ENCODE data around the gene PFKP.
A peak's percentile ranks its signal among the peaks of the same experiment; 100 is the strongest.

The PFKP gene

DNA sequence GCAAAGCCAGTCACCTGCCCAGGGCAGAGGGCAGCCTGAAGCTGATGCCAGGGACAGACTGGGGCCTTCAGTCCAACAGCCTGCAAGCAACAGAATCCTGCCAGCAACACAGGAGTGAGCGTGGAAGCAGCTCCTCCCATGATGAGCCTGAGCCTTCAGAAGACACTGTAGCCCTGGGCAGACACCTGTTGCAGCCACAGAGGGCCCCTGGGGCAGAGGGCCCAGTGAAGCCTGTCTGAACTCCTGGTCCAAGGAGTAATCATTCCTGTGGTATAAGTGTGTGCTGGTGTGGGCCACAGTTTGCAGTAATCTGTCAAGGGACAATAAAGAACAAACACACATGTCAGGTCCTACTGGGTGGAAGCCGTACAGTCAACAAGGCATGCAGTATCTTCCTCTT lies 2.9 kb upstream of the PFKP start:
- DNase-seq, result no peak
- no peaks in the 10 kb centered on the region for H3K36me3 ChIP-seq (replicated peaks)
- TF ChIP-seq, protein P1, sequence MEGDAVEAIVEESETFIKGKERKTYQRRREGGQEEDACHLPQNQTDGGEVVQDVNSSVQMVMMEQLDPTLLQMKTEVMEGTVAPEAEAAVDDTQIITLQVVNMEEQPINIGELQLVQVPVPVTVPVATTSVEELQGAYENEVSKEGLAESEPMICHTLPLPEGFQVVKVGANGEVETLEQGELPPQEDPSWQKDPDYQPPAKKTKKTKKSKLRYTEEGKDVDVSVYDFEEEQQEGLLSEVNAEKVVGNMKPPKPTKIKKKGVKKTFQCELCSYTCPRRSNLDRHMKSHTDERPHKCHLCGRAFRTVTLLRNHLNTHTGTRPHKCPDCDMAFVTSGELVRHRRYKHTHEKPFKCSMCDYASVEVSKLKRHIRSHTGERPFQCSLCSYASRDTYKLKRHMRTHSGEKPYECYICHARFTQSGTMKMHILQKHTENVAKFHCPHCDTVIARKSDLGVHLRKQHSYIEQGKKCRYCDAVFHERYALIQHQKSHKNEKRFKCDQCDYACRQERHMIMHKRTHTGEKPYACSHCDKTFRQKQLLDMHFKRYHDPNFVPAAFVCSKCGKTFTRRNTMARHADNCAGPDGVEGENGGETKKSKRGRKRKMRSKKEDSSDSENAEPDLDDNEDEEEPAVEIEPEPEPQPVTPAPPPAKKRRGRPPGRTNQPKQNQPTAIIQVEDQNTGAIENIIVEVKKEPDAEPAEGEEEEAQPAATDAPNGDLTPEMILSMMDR (IDR thresholded peaks at IDR 0.05; ENCODE audit: low read depth, low read length, missing control alignments), result no peak
- no peak overlapping the region for H3K4me3 ChIP-seq (ENCODE audit: low read depth, low read length)
- in situ Hi-C loops (cut with HindIII; ENCODE audit: low pct_ligation_motif_present, low sequenced_read_pairs), result no loop called here
- no peak overlapping the region for H3K27ac ChIP-seq
- no peaks in the 10 kb centered on the region for H3K27me3 ChIP-seq (replicated peaks)

DNA sequence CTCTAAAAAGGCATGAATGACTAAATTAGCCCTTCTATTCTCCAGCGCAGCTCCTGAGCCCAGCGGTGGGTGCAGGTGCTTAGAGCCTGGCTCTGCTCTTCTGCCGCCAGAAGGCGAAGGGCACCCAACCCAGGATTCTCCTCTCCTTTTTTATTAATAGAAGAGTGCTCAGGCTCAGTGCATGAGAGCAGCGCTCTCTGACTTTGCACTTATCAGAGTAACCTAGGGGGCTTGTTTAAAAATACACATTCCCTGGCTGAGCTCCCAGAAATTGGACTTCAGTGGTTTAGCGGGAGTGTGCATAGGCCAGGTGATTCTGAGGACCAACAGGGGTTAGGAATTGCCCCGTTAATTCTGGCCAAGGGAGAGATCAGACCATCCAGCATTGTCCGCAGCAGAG lies 1.7 kb upstream of the PFKP start:
- no peak overlapping the region for H3K4me3 ChIP-seq (ENCODE audit: low read depth, low read length)
- no peaks in the 10 kb centered on the region for H3K36me3 ChIP-seq (replicated peaks)
- no peak overlapping the region for H3K27ac ChIP-seq
- no peak for DNase-seq
- TF ChIP-seq, protein P1 (IDR thresholded peaks at IDR 0.05; ENCODE audit: low read depth, low read length, missing control alignments), result no peak
- no peaks in the 10 kb centered on the region for H3K27me3 ChIP-seq (replicated peaks)
- in situ Hi-C loops (cut with HindIII; ENCODE audit: low pct_ligation_motif_present, low sequenced_read_pairs), result no loop called here

DNA sequence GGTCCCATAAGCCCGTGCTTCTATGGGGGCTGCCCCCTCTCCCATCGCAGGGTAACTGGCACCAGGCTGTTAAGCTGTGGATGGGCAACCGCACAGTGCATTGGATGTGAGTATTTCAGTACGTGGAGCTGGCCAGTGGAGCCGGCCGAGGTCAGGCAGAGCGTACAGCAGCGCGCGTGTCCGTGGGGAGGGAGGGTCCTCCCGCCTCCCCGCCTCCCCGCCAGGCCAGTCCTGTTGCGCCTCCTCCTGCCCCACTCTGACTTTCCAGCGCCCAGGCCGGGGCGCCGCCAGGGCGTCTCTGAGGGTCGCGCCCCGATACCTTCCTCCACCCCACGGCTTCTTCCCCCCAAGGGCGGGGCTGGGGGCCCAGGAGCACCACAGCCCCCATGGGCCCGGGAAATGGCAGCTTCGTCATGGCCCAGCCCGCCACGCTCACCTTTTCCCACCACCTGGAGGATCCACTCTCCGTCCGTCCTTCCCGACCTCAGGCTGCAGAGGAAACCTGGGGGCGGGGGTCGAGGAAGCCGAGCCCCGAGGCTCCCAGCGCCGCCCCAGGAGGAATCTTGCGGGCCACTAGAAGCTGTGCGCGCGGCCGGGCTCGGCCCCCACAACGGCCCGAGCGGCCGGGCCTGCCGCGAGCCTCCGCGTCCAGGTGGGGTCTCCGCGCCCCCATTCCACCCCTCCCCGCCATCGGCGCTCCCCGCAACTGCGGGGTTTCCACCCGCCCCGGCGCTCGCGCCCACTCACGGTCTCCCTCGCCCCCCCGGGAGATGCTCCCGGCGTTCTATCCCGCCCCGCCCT lies 831 bp upstream of the PFKP start:
- Histone ChIP-seq H3K4me3 (ENCODE audit: low read depth, low read length) (peak overlapping the region; percentile 83), H3K36me3 (replicated peaks) (peaks cover 2% of the 10 kb centered on the region), H3K27me3 (replicated peaks) (no peaks in the 10 kb centered on the region), H3K27ac (no peak overlapping the region)
- DNase-seq, result no peak
- in situ Hi-C loops (cut with HindIII; ENCODE audit: low pct_ligation_motif_present, low sequenced_read_pairs), result no loop called here
- TF ChIP-seq, protein P1 (IDR thresholded peaks at IDR 0.05; ENCODE audit: low read depth, low read length, missing control alignments), result no peak

DNA sequence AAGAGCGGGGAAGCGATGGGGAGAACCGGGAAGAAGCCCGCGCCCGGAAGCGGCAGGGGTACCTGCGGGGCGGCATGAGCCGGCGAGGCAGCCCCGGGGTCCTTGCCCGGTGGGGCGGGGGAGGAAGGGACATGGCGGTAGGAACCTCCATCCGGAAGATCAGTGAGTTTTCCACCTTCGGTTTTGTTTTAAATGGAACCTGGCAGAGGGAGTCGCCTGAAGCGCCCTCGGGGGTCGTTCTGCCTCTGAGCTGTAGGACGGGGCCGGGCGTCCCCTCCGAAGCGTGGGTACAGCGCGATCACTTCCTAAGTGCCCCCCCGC lies 471 bp downstream of the PFKP start:
- TF ChIP-seq, protein P1 (IDR thresholded peaks at IDR 0.05; ENCODE audit: low read depth, low read length, missing control alignments), result no peak
- H3K27ac ChIP-seq, result peak overlapping the region; percentile 55

DNA sequence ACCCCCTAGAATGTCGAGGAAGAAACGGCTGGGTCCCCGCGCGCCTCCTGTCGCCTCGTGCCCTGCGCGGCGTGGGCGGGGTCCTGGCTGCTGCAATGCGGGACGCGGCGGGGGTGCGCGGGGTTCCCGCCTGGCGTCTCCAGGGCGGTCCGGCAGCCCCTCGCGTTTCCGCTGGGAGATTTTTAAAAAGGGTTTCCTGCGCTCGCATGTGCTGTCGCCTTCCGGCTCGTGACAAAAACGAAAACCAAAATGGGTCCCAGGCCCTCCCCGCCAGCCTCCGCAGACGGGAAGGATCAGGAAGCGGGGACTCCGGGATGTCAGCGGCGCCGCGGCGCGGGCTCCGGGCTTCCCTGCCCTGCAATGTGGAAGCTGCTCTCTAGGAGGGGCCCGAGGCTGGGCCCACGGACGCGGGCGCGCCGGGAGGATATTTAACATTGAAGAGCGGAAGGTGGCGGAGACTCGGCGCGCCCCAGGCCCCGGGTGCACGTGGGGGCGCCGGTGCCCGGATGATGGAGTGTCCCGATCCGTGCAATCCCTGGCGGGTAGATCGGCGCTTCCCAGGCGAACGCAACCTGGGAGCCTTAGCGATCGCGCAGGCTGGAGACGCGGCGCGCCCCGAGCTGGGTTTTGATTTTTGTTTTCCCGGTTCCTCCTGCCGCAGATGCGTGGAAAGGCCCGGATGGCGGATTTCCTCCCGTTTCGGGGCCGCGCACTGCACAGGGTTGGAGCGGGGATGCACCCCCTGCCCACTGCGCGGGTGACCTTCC lies 1.0 kb downstream of the PFKP start:
- H3K27me3 ChIP-seq (replicated peaks), result no peaks in the 10 kb centered on the region
- H3K36me3 ChIP-seq (replicated peaks), result peaks cover 9% of the 10 kb centered on the region
- in situ Hi-C loops (cut with HindIII; ENCODE audit: low pct_ligation_motif_present, low sequenced_read_pairs), result no loop called here
- peak; percentile 48 for DNase-seq
- H3K4me3 ChIP-seq (ENCODE audit: low read depth, low read length), result peak overlapping the region; percentile 83
- TF ChIP-seq, protein P1 (IDR thresholded peaks at IDR 0.05; ENCODE audit: low read depth, low read length, missing control alignments), result peak; percentile 53
- peak overlapping the region; percentile 55 for H3K27ac ChIP-seq

More for the DNA sequence above, 471 bp downstream of the PFKP start:
- H3K4me3 ChIP-seq (ENCODE audit: low read depth, low read length), result peak overlapping the region; percentile 83
- H3K36me3 ChIP-seq (replicated peaks), result peaks cover 9% of the 10 kb centered on the region
- in situ Hi-C loops (cut with HindIII; ENCODE audit: low pct_ligation_motif_present, low sequenced_read_pairs), result no loop called here
- no peaks in the 10 kb centered on the region for H3K27me3 ChIP-seq (replicated peaks)
- no peak for DNase-seq

Measured in brain microvascular endothelial cell (primary cell).